Stomach (tissue), 9 donors: ENCODE data around the gene AGPS. TPM values are rescaled to one million over a fixed set of nuclear protein-coding genes. Genes with fewer than 3 reads are reported as not detected.

Experiments used
- DNase-seq, 2 donors: peaks; one replicate each; pipeline versions ENCODE4 v3.0.0 to v3.0.0-alpha.2; 2013 to 2019
- H3K27ac ChIP-seq, 5 donors: fragments of 200-600 bp in 4 of 5; sonication (generic) in 4 of 5; one replicate each; pipeline ENCODE4 v1.5.1; 2013 to 2019; ENCODE audit warnings: mild to moderate bottlenecking in 1 of 5, moderate library complexity in 1 of 5
- H3K27me3 ChIP-seq, 3 donors: fragments of 200-600 bp; sonication (generic); one replicate each; pipeline ENCODE4 v1.5.1; 2017 to 2019; ENCODE audit warnings: mixed run types in 1 of 3
- H3K36me3 ChIP-seq, 4 donors: fragments of 200-600 bp; sonication (generic); 1 replicate in 3 of 4; 2 replicates in 1 of 4; pipeline ENCODE4 v1.5.1; 2016 to 2019
- H3K4me1 ChIP-seq, 4 donors: fragments of 200-600 bp; sonication (generic); one replicate each; pipeline ENCODE4 v1.5.1; 2016 to 2019
- H3K4me3 ChIP-seq, 4 donors: fragments of 200-600 bp; sonication (generic) in 3 of 4; one replicate each; pipeline ENCODE4 v1.5.1; 2016 to 2019; ENCODE audit warnings: mild to moderate bottlenecking in 1 of 4
- H3K9me3 ChIP-seq, 4 donors: fragments of 200-600 bp; sonication (generic); one replicate each; pipeline ENCODE4 v1.5.1; 2016 to 2019
- CTCF ChIP-seq, 7 experiments: fragments of 450-650 bp in 4 of 7; fragments of 200-600 bp in 3 of 7; sonication (generic) in 3 of 7; IDR thresholded peaks; one replicate each; pipeline ENCODE4 v1.5.1; 2016 to 2019; ENCODE audit warnings: antibody characterized with exemption in 7 of 7, control low read depth in 2 of 7, mild to moderate bottlenecking in 1 of 7
- EP300 ChIP-seq: sonication (generic); formaldehyde crosslinking; IDR thresholded peaks from one replicate; pipeline ENCODE4 v1.6.1; 2017; ENCODE audit warnings: antibody characterized with exemption
- POLR2A ChIP-seq, 4 donors: fragments of 450-650 bp; IDR thresholded peaks; one replicate each; pipeline ENCODE4 v1.6.1; 2016; ENCODE audit warnings: antibody characterized with exemption in 4 of 4, control low read depth in 2 of 4, mild to moderate bottlenecking in 1 of 4, moderate library complexity in 1 of 4
- POLR2AphosphoS5 ChIP-seq, 3 donors: sonication (generic); formaldehyde crosslinking; IDR thresholded peaks; one replicate each; pipeline ENCODE4 v1.6.1; 2016; ENCODE audit warnings: antibody characterized with exemption in 3 of 3
- WGBS, 5 donors: extraction: QIAGEN DNeasy Blood & Tissue Kit in 3 of 5; methylation state at CpG; one replicate each; pipeline versions ENCODE4 v1.1.5 to v1.1.7; 2013 to 2018; 5-methylcytosine and 5-hydroxymethylcytosine counted together
- intact Hi-C: fragments of 100-400 bp; cut with DNase I; formaldehyde crosslinking; loops from one replicate; pipeline ENCODE4 v1.15.1; 2023; ENCODE audit warnings: low total_unique reads
- polyA plus RNA-seq, 3 donors: library from polyadenylated mRNA; stranded (reverse); fragments of 200-250 nt; gene quantifications; one replicate each; pipeline ENCODE4 v1.2.3, GENCODE V29; 2013
- total RNA-seq, 5 donors: library from RNA; depleted of rRNA; stranded (reverse); fragments of >200 nt; gene quantifications; one replicate each; pipeline versions ENCODE4 v1.1.0 to v1.2.3, GENCODE V29; 2014 to 2016
- donor health status: healthy with polysubstance abuse.
- donor health status: Bipolar disorder and iron deficiency.
- donor health status: healthy.

AGPS gene
- total and polyA plus RNA-seq, 8 donors = 4.2 to 163 (median 26.4) TPM

GRCh38 chr2:177545143-177545542, 152.6 kb downstream of the AGPS start:
- intact Hi-C loops = no loop called here
- no peak overlapping the region for H3K4me3 ChIP-seq
- H3K27me3 ChIP-seq = no peaks in the 10 kb centered on the region
- no peak for DNase-seq
- no peaks in the 10 kb centered on the region for H3K36me3 ChIP-seq
- no peak overlapping the region for H3K27ac ChIP-seq
- H3K4me1 ChIP-seq = peaks cover 0 to 13% (median 0%) of the 10 kb centered on the region in 4 donors
- TF ChIP-seq POLR2A (IDR thresholded peaks at IDR 0.05) = no peak
- TF ChIP-seq EP300 = no peak
- TF ChIP-seq POLR2AphosphoS5 (IDR thresholded peaks at IDR 0.05) = no peak
- TF ChIP-seq CTCF (IDR thresholded peaks at IDR 0.05) = no peak
- 60 to 74% (median 68%) methylated on average over 3 of the region's 3 CpGs for WGBS, 5 donors
- H3K9me3 ChIP-seq = no peaks in the 10 kb centered on the region

- no peak overlapping the region for H3K4me3 ChIP-seq
- peaks cover 0 to 13% (median 0%) of the 10 kb centered on the region in 4 donors for H3K4me1 ChIP-seq
- no peaks in the 10 kb centered on the region for H3K9me3 ChIP-seq
- intact Hi-C loops = no loop called here
- no peaks in the 10 kb centered on the region for H3K36me3 ChIP-seq
- TF ChIP-seq POLR2AphosphoS5 (IDR thresholded peaks at IDR 0.05) = no peak
- TF ChIP-seq POLR2A (IDR thresholded peaks at IDR 0.05) = no peak
- no peak for TF ChIP-seq CTCF (IDR thresholded peaks at IDR 0.05)
- no peak for TF ChIP-seq EP300
- WGBS, 5 donors = 83 to 89% (median 85%) methylated on average over 9 to 10 of the region's 10 CpGs
- H3K27ac ChIP-seq = no peak overlapping the region
- DNase-seq = no peak
- H3K27me3 ChIP-seq = no peaks in the 10 kb centered on the region
Observed at GRCh38 chr2:177545981-177546585, 153.5 kb downstream of the AGPS start.

DNA sequence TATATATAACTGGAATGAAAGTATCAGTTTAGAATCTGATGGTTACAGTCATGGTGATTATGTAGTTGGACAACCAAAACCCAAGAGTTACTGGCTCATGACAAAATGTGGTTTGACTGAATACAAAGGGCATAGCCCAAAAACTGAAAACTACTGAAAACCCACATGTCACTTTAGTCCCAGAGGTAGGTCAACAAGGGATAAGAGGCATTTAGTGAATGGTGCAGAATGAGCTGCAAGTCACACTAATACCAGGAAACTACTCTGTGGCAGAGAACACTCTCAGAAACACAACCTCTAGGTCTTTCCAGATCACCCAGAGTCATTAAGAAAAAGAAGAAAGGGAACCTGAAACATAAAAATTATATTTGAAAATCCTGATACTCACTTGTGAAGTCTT, 154.5 kb downstream of the AGPS start:
- intact Hi-C loops = no loop called here
- H3K4me3 ChIP-seq = no peak overlapping the region
- no peaks in the 10 kb centered on the region for H3K9me3 ChIP-seq
- peaks cover 3 to 19% (median 7%) of the 10 kb centered on the region in 4 donors for H3K4me1 ChIP-seq
- no peak for DNase-seq
- no peaks in the 10 kb centered on the region for H3K36me3 ChIP-seq
- H3K27ac ChIP-seq = no peak overlapping the region
- no peak for TF ChIP-seq POLR2A (IDR thresholded peaks at IDR 0.05)
- TF ChIP-seq POLR2AphosphoS5 (IDR thresholded peaks at IDR 0.05) = no peak
- TF ChIP-seq CTCF (IDR thresholded peaks at IDR 0.05) = no peak
- no peak for TF ChIP-seq EP300
- H3K27me3 ChIP-seq = no peaks in the 10 kb centered on the region

- Histone ChIP-seq H3K4me3 (no peak overlapping the region), H3K36me3 (no peaks in the 10 kb centered on the region), H3K4me1 (peaks cover 3 to 19% (median 8%) of the 10 kb centered on the region in 4 donors), H3K27ac (no peak overlapping the region), H3K27me3 (no peaks in the 10 kb centered on the region), H3K9me3 (no peaks in the 10 kb centered on the region)
- WGBS, 5 donors = 63 to 100% (median 89%) methylated on average over 1 of the region's 1 CpG
- intact Hi-C loops = no loop called here
- DNase-seq = no peak
- no peak for TF ChIP-seq POLR2AphosphoS5 (IDR thresholded peaks at IDR 0.05)
- no peak for TF ChIP-seq CTCF (IDR thresholded peaks at IDR 0.05)
- no peak for TF ChIP-seq EP300
- TF ChIP-seq POLR2A (IDR thresholded peaks at IDR 0.05) = no peak
Observed at GRCh38 chr2:177547772-177548171, 155.2 kb downstream of the AGPS start.
